Anterior cingulate cortex (tissue), 58 donors: ENCODE measurements around the gene CNTN4.
A peak's percentile ranks its signal among the peaks of the same experiment; 100 is the strongest.

Source experiments
- DNase-seq, 58 donors: peaks; one replicate each; lab custom pipeline; 2025; lab: John Stamatoyannopoulos, UW

Gene CNTN4

GRCh38 chr3:2656806-2657777, 558.4 kb downstream of the CNTN4 start:
- peak in 7 of 58 donors; percentile 0 to 16 (median 2) for DNase-seq

GRCh38 chr3:2657971-2658370, 559.3 kb downstream of the CNTN4 start:
- DNase-seq = peak in 1 of 58 donors; percentile 2

GRCh38 chr3:2659896-2660295, 561.2 kb downstream of the CNTN4 start:
- DNase-seq = no peak

GRCh38 chr3:2661078-2661477, 562.4 kb downstream of the CNTN4 start:
- DNase-seq = no peak

GRCh38 chr3:2677501-2677900, 578.8 kb downstream of the CNTN4 start:
- no peak for DNase-seq

GRCh38 chr3:2680236-2680635, 581.6 kb downstream of the CNTN4 start:
- DNase-seq = no peak

GRCh38 chr3:2684046-2684445, 585.4 kb downstream of the CNTN4 start:
- DNase-seq = no peak

GRCh38 chr3:2686816-2687502, 588.3 kb downstream of the CNTN4 start:
- DNase-seq = no peak

GRCh38 chr3:2697589-2697988, 598.9 kb downstream of the CNTN4 start:
- DNase-seq = peak in 11 of 58 donors; percentile 1 to 23 (median 5)

- no peak for DNase-seq
Observed at GRCh38 chr3:2701471-2701870, 602.8 kb downstream of the CNTN4 start.

GRCh38 chr3:2706144-2706835, 607.6 kb downstream of the CNTN4 start:
- no peak for DNase-seq

- no peak for DNase-seq
Observed at GRCh38 chr3:2706836-2707210, 608.2 kb downstream of the CNTN4 start.

GRCh38 chr3:2711081-2711480, 612.4 kb downstream of the CNTN4 start:
- no peak for DNase-seq

GRCh38 chr3:2713923-2714322, 615.3 kb downstream of the CNTN4 start:
- no peak for DNase-seq

GRCh38 chr3:2714834-2715233, 616.2 kb downstream of the CNTN4 start:
- no peak for DNase-seq

GRCh38 chr3:2727101-2727500, 628.4 kb downstream of the CNTN4 start:
- no peak for DNase-seq

GRCh38 chr3:2727610-2728318, 629.1 kb downstream of the CNTN4 start:
- no peak for DNase-seq

- DNase-seq = no peak
Observed at GRCh38 chr3:2731843-2732242, 633.2 kb downstream of the CNTN4 start.

GRCh38 chr3:2735392-2735894, 636.8 kb downstream of the CNTN4 start:
- DNase-seq = no peak

GRCh38 chr3:2741516-2741915, 642.9 kb downstream of the CNTN4 start:
- DNase-seq = no peak
